DMS79 (cell line): ENCODE measurements around the gene UGT1A9.

Experiments
- DNase-seq: peaks from one replicate; lab custom pipeline; 2025; lab: John Stamatoyannopoulos, UW

The UGT1A9 gene

DNA sequence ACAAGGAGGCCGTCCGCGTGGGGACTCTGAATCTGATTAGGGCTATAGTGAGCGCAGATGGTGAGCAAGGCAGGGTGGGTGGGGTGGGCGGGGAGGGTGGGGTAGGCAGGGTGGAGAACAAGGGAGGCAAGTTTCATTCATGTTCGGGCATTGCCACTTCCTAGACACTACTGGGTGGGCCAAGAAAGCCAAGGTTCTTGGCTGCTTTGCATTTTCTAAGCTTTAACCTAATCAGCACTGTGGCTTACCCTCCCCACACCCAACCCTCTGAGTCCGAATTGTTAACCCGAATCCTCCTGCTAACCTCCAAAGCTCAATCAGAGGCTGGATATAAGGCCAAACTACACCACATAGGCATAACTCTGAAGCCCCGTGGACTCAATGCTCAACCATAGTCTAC lies 124.6 kb downstream of the UGT1A9 start:
- no peak for DNase-seq

DNA sequence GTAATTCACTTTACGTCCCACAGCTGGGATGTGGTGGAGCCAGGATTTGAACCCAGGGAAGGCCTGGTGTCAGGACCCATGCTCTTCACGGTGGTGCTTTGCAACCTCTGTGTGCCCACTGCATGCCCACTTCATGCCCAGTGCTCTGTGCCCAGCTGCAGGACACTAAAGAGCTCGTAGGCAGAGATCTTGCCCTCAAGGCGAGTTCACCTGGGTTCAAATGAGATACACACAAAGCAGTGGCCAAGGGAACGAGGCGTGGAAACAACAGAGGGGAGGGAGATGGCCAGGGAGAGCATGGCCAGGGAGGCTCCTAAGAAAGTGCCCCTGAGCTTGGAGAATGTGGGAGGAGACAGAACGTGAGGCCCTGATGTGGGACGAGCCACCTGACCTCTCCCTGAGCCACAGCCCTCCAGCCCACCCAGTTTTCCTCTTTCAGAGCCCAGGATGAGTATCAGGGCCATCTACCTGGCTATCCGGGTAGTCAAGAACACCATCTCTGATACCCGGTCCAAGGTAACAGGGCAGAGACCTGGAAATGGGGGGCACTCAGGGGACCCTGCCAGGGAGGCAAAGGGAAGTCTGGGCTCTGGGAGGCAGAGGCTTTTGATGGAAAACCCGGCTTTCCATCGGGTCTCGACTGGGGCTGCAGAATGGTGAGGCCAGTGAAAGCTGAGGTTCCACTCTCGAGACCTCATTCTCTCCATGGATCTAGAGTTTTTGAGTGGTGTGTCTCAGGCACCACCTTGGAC lies 126.8 kb downstream of the UGT1A9 start:
- no peak for DNase-seq

DNA sequence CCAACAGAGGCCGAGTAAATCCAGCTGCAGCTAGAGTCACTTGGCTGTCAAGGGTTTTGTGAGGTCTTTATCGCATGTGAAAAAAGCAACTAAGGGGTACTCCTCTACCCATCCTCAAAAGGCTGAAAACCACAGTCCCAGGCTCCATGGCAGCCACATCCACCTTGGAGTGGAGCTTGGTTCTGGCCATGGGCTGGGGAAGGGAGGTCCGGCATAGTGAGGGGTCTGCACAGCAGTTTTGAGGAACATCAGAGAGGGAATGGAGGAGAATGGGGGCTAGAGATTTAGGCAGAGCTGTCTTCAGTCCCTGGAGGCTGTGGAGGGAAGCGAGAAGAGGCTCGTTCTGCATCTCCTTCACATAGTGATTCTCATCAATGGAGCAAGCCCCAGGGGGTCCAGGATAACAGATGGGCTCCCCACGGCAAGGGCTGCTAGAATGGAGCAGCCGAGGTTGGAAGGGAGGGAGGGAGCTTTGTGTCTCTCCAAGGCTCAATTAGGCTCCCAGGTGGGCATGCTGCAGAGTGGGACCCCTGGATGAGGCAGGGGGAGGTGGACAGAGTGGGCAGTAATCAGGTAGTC lies 127.5 kb downstream of the UGT1A9 start:
- DNase-seq = no peak

DNA sequence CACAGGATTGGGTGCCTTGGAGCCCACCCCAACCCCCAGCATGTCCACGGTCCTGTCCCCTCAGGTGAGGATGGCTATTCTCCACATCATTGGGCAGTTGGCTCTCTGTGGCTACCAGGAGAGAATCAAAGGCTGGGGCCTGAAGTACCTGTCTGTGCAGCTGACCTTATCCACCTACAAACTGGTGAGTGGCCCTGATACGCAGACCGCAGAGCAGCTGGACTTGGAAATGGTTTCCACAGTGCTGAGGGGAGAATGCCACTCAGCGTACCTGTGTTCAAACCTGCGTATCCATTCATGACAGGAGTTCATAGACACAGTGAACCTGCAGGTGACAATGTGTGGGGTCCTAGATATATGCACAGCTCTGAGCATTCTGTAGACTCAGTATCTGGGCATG lies 128.0 kb downstream of the UGT1A9 start:
- DNase-seq = no peak

DNA sequence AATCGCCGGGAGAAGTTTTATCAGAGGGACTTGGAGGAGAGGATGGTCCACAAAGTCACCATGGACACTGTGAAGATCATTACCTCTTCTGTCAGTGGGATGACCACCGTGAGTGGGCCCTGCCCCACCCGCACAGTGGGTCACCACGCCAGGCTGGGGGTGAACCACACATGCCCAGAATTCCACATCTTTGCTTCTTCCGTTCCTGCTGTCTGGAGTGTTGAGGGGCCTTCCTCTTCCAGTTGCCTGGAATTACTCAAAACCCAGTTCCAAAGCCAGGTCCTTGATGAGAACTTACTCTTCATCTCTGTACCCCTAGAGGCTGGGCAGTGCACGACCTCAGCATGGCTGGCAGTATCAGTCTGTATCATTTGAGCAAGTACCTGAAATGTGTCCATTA lies 128.5 kb downstream of the UGT1A9 start:
- no peak for DNase-seq

DNA sequence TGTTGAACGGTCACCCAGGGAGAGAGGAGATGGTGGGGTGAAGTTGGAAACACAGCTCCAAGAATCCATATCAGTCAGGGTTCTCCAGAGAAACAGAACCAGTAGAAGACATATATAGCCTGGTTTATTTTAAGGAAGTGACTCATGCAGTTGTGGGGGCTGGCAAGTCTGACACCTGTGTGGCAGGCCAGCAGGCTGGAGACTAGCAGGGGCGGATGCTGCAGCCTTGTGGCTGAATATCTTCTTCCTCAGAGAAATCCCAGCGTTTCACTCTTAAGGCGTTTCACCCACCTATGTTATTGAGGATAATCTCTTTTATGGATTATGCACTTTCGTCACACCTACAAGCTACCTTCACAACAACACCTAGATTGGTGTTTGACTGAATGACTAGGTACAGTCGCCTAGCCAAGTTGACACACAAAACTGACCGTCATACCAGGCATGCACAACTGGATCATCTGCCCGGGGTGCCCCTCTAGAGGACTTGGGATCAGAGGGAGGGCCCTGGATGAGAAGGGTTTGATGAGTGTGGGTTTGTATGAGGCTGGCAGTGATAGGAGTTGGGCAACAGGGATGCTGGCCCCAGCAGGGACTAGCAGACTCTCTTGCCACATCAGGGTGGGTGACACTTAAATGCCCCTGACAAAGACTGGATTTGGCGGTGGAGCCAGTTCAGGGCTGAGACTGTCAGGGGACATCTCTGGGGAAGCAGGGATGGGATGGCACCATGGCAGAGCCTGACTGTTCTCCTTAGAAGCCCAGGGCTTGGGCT lies 129.8 kb downstream of the UGT1A9 start:
- DNase-seq = no peak

DNA sequence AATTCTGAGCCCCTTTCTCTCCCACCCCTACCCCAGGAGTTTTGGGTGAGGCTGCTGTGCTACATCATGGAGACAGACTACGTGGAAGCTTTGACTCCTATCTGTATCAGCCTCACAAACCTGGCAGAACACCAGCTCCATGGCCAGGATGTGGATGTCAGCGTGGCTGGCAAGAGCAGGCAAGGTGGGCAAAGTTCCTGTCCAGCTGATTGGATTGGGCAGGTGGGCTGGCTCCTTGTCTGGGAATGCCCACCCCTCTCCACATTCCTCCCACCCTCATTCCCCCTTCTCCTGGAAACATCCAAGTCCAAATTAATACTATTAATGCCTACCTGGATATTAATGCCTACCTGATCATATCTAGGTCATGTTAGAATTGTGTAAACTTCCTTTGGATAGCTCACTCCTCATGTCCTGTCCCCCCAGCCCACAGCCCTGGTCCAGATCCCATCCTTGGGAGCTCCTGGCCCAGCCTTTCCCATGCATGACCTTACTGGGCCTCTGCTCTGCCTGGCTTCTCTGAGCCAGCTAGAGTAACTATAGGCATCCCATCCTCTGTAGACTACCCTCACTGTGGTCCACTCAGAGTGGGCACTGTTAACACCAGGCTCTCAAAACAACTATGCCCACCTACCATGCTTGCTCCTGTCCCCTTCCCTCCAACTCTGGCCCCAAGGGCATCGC lies 130.6 kb downstream of the UGT1A9 start:
- DNase-seq = no peak

DNA sequence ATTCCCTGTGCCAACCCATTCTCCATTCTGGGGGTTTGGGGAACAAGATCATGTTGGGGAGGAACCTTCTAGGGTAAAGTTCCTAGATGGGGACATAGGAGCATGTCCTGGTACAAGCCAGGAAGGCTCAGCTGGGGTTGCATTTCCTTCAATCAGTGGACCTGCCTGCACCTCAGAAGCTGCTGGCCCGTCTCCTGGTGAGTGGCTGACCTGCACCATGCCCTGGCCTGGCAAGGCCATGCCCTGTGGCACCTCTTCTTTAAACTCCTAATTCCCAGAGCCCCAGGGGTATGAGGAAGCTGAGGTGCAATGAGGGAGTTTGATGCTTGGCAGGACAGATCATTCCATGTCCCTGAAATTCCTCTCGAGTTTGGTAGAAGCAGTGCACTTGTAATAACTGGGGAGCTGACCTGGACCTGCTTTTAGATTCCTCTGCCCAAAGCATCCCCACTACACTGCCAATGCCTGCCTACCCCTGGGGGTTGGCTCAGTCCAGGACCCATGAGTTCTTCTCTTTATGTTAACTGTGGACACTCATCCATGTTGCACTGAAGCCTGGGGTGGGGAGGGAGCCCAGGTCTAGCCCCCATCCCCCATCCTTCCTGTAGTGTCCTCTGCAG lies 131.7 kb downstream of the UGT1A9 start:
- DNase-seq = no peak

DNA sequence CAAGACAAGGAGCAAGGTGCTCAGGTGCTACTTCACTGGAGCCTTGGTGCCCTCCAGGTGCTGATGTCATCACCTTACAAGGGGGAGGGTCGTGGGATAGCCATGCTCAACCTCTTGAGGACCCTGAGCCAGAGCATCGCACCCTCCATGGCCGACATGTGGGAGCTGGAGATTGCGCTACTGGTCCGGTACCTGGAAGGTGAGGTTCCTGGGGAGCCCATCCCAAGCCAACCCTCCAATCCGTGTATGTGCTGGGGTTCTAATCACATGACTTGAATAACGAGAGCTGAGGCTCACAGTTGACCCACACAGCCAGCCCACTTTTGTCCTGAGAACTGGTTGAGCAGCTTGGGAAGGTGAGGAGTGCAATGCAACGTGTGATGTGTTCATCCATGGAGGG lies 132.3 kb downstream of the UGT1A9 start:
- no peak for DNase-seq

DNA sequence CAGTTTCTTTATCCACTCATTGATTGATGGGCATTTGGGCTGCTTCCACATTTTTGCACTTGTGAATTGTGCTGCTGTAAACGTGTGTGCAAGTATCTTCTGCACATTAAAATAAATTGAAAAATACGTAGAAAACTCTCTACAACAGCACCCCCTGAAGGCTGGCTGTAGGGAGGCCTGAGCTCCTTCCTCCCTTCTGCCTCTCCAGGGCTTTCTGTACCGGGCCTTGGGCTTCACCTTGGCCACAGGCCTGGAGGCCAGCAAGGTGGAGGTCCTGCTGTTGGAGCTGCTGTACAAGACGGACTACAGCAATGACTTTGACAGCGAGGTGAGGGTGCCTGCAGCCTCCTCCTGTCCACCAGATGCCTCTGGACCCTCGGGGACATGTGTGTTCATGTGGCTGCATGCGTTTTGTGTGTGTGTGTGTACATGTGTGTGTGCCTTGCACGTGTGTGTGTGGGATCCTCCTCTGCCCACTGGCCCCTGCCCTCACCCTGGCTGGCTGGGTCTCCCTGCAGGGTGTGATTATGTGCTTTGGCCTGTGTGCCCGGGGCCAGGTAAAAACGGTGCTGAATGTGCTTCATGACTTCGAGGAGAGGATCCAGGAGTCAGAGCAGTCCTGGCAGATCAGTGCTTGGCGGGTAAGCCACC lies 135.6 kb downstream of the UGT1A9 start:
- DNase-seq = no peak

DNA sequence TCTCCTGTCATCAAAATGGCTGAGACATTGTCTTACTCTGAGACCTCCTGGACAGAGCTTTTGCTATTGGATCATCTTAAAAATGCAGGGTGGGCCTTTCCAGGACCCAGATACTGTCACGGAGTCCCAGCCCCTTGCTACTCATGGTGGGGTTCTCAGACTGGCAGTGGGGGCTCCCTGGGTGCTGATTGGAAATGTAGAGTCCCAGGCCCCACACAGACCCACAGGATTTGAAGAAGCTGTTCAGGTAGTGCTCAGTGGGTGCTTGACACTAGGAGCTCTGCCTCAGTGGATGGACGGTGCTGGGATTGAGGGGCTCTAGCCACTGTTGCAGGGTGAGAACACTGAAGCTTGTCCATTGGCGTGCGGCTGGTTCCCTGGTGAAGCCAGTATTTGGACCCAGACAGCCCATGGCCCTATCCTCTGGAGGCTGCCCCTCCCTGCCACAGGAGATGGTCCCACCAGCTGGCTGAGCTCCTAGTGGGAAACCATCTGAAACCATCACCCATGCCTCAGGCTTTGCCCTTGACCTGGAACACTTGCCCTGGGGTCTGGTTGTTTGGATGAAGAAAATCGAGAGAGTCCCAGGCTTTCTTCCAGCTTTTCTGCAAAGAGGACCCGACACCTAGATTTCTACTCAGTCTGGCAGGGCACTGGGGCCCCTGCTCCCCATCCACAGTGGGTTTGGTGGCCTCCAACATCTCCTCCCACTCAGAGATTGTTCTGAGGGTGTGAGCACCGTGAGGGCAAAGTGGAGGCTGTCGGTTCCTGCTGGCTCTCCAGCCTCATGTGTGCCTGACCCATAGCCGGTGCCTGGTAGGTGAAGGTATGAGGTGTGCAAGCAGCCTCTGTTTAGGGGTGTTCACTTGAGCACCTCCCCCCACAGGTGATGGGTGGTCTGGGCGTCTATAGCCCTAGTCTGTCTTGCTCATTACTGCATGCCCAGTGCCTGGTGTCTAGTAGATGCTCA lies 136.6 kb downstream of the UGT1A9 start:
- DNase-seq = no peak

DNA sequence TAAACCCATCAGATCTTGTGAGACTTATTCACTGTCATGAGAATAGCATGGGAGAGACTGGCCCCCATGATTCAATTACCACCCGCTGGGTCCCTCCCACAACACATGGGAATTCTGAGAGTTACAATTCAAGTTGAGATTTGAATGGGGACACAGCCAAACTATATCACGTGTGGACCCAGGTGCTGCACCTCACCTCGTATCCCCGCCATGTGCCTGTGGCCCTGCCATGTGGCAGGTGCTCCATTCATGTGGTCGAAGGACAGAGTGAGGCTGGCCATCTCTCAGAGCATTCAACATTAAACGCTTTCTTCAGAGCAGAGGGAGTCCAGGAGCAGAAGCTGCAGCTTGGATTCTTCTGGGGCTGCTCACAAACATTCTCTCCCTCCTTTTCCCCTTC lies 138.7 kb downstream of the UGT1A9 start:
- DNase-seq = no peak

DNA sequence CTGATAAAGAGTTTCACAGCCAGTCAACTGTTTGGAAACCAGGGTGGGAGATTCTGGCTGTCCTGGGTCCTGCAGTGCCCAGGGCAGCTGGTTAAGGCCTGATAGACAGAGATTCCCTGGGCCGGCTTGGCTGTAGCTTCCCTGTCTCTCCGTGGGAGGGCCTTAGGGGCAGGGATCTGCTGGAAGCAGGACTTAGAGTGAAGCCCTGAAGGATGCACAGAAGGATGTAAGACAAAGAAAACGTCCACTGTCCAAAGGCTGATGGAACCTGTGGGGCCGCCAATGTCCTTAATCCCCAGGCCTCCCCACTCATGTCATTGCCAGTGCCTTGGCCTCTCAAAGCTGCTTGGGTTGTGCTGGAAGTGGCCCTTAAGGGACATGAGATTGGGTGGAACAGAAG lies 139.4 kb downstream of the UGT1A9 start:
- DNase-seq = no peak

DNA sequence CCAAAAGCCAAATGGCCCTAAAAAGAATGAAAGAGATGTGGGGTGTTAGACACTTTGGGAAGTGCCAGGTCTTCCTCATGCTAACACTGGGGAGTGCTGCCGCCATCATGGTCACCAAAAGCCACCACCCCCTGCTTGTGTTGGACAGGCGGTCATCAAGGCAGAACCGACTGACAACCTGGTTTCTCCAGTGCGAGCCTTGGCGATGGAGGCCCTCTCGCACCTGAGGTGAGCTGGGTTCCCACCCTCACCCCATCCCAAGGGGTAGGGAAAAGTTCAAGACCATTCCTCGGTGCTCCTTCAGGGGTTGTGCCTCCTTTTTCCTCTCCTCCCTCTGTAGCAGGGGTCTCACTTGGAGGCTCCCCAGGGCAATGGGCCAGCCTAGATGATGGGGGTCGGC lies 140.0 kb downstream of the UGT1A9 start:
- DNase-seq = no peak

DNA sequence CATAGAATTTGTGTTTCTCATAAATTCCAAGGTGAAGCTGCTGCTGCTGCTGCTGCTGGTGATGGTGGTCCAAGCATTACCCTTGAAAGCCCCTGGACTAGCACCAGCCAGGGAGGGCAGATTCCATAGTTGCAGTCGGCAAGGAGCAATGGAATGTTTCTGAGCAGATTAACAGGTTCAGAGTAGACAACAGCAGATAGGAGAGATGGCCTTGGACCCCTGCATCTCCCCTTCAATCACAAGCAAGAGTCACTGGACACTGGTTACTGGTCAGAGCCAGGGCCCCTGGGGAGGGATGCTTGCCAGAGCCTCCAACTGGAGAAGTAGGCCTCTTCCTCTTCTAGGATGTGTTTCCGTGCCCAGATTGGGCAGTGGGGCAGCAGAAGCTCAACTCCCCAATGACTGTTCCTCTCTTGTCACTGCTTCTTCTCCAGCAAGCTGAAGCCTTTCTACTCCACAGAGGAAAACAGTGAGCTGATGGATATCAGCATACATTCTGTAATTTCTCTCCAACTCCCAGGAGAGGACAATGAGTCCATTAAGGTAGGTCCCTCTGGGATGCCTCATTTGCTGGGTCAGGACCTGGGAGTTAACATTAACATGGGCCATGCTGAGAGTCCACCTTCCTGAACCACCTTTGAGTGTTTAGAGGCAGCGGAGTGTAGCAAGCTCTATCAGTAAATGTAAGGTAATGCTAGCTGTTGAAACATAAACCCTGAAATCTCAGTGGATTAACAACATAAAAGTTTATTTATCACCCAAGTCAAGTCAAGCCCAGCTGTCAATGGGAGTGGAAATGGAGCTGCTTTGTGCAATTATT lies 141.7 kb downstream of the UGT1A9 start:
- no peak for DNase-seq

DNA sequence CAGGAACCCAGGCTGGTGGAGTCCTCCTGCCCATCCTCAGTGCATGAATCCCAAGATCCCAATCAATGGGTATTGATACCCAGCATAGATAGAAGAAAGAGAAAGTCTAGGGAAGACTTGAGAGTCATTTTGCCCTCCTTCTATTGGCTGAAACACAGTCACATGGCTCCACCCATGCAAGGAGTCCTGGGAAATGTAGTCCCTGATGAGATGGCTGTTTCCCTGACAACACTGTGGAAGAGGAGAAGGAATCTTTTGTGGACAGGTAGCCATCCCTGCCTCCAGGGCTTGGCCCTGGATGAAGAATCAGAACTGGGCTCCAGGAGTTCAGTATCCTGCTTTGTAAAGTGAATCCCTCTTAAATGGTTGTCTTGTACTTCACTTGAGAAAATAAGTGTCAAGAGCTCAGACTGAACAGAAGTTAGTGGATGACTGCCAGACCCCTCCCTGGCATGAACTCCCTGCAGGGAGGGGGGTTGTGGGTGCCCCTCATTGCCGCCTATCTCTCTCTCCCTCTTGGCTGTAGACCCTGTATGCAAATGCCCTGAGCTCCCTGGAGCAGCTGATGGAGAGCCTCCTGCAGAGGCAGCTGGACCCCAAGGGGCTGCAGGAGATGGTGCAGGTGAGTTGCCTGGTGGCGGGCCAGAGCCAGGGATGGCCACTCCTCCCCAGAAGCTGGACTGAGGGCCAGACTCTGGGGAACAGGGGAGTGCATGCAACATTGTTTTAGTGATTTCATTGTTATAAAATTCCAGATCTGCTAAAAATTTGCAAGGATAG lies 142.5 kb downstream of the UGT1A9 start:
- no peak for DNase-seq

DNA sequence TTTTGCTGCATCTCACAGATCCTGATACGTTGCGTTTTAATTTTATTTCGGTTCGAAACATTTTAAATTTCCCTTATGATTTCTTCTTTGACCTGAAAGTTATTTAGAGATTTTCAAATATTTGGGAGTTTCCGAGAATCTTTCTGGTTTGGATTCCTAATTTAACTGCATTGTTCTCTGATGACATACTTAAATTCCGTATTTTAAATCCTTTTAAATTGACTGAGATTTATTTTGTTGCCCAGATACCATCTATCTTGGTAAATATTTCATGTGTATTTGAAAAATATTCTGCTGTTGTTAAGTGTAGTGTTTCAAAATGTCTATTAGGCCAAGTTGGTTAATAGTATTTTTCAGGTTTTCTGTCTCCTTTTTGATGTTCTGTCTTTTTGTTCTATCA lies 144.2 kb downstream of the UGT1A9 start:
- DNase-seq = no peak

DNA sequence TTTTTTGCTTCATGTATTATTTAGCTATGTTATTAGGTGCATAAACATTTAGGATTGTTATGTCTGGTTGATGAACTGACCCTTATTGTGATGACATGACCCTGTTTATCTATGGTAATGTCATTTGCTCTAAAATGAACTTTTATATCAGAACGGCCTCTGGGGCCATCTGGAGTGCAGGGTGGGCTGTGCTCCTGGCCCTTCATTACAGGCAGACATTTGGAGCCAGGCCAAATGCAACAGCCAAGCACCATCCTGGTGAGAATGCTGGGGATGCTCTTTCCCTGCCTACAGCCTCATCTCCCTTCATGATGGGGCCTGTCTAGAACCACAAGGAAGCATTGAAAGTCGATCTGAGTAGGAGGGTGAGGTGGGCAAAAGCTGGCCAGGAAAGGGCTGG lies 144.6 kb downstream of the UGT1A9 start:
- DNase-seq = no peak

DNA sequence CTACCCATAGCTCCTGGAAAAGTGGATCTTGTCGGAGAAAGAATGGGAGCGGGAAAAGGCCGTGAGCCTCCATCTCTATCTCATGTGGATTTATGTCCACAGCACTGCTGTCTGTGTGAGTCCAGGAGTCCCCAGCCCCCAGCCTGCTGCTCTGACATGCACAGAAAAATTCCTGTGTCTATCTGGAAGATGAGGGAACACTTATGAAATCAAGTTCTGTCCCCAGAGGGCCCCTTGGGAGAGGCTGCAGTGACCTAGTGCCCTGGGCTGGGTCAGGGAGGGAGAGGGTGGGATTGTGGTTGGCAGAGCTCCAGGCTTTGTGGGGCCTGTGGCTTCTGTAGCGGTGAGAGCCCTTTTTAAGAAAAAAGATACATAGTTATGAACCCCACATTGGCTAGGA lies 145.1 kb downstream of the UGT1A9 start:
- no peak for DNase-seq
